GM12892 (cell line): ENCODE results near the gene IVL.

Experiments
- POLR2A ChIP-seq: IDR thresholded peaks from 2 replicates; pipeline ENCODE4 v1.6.1; 2011; ENCODE audit warnings: low read depth, low read length, control low read depth
- POLR2AphosphoS5 ChIP-seq: IDR thresholded peaks from 2 replicates; pipeline ENCODE4 v1.6.1; 2011; ENCODE audit warnings: low read depth, low read length, control low read depth
- TAF1 ChIP-seq: IDR thresholded peaks from 2 replicates; pipeline ENCODE4 v1.6.1; 2011; ENCODE audit warnings: low read depth, mild to moderate bottlenecking, control low read depth, low read length, borderline replicate concordance

DNA sequence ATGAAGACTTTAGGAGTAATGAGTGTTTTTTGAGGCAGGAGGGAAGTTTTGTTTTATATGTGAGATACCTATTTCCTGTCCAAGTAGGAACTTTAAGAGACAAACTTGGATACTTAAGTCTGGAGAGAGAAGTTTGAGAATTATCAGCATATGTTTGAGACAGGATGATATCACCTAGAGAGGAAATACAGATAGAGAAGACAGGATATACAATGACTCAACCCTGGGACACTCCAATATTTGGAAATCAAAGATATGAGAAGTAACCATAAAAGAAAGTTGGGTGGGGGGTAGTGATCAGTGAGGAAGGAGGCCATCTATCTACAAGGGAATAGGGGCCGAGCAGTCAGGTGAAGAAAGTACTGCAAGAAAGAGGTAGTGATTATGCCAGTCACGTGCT, 42.0 kb upstream of the IVL start:
- TF ChIP-seq POLR2A = no peak
- no peak for TF ChIP-seq TAF1
- no peak for TF ChIP-seq POLR2AphosphoS5
